Neuron (in vitro differentiated cells): ENCODE data around the gene ARSG.

Experiments
- H2AFZ ChIP-seq: one replicate; pipeline ENCODE4 v1.6.1; 2013; ENCODE audit warnings: low read depth, mild to moderate bottlenecking, inconsistent platforms, low read length, moderate library complexity
- H3K27me3 ChIP-seq: one replicate; pipeline ENCODE4 v1.6.1; 2013; ENCODE audit warnings: low read length; ENCODE audit not compliant: insufficient read depth
- H3K36me3 ChIP-seq: one replicate; pipeline ENCODE4 v1.6.1; 2013; ENCODE audit warnings: low read length; ENCODE audit not compliant: insufficient read depth
- H3K4me1 ChIP-seq: one replicate; pipeline ENCODE4 v1.6.1; 2013; ENCODE audit warnings: low read length; ENCODE audit not compliant: insufficient read depth
- H3K4me3 ChIP-seq: 2 replicates; pipeline ENCODE4 v1.5.1; 2013; ENCODE audit warnings: mild to moderate bottlenecking, low read length, moderate library complexity
- H3K9me3 ChIP-seq: one replicate; pipeline ENCODE4 v1.6.1; 2013; ENCODE audit warnings: low read length

The ARSG gene

GRCh38 chr17:68432086-68432864 lies 141.0 kb downstream of the ARSG start:
- Histone ChIP-seq H3K36me3 (peaks cover 31% of the 10 kb centered on the region), H3K9me3 (no peaks in the 10 kb centered on the region), H3K4me1 (no peaks in the 10 kb centered on the region), H2AFZ (no peak overlapping the region), H3K4me3 (no peak overlapping the region), H3K27me3 (no peaks in the 10 kb centered on the region)

- H3K27me3 ChIP-seq: no peaks in the 10 kb centered on the region
- peaks cover 31% of the 10 kb centered on the region for H3K36me3 ChIP-seq
- no peaks in the 10 kb centered on the region for H3K4me1 ChIP-seq
- H3K9me3 ChIP-seq: no peaks in the 10 kb centered on the region
- H2AFZ ChIP-seq: no peak overlapping the region
- H3K4me3 ChIP-seq: no peak overlapping the region
Measured at GRCh38 chr17:68433211-68433610, 141.9 kb downstream of the ARSG start.

DNA sequence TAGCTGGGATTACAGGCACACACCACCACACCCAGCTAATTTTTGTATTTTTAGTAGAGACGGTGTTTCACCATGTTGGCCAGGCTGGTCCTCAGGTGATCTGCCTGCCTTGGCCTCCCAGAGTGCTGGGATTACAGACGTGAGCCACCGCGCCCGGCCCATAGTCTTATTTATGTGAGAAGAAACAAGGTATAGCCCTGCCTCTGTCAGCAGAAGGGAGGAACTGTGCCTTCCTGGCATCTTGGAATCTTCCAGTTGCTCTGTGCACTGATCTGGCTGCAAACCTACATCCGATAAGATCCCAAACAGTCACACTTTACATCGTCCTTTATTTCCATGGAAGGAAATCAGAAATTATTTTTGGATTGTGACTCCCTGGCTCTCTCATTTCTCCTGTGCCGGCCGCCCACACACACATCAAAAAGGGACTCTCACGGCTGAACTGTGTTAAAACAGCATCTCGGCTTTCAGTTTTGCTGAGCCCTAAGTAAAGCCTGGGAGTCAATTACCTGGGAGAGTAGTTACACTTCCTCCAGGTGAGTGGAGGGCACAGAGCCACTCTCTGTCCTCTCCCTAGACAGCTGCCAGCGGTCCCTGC lies 142.7 kb downstream of the ARSG start:
- Histone ChIP-seq H3K4me3 (no peak overlapping the region), H3K27me3 (no peaks in the 10 kb centered on the region), H2AFZ (no peak overlapping the region), H3K9me3 (no peaks in the 10 kb centered on the region), H3K4me1 (no peaks in the 10 kb centered on the region), H3K36me3 (peaks cover 24% of the 10 kb centered on the region)

DNA sequence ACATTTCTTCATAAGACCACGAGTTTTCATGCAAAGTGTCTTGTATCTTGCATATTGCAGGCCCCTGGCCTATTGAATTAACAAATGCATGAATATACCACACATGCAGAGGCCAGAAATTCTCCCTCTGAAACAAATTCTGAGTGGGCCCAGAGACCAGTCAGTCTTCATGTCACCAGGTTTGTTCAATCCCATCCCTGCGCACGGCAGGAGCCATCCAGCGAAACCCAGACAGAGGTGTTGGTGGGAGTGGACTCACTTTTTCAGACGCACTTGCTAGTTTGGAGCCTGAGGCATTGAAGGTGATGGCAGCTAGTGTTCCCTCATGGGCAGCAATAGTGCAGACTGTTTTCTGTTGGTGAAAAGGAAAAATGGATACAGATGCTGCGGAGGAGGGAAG lies 144.1 kb downstream of the ARSG start:
- H3K36me3 ChIP-seq: peaks cover 17% of the 10 kb centered on the region
- H2AFZ ChIP-seq: no peak overlapping the region
- H3K9me3 ChIP-seq: no peaks in the 10 kb centered on the region

GRCh38 chr17:68435876-68436842 lies 144.9 kb downstream of the ARSG start:
- Histone ChIP-seq H3K27me3 (no peaks in the 10 kb centered on the region), H3K9me3 (no peaks in the 10 kb centered on the region), H2AFZ (no peak overlapping the region), H3K4me1 (no peaks in the 10 kb centered on the region), H3K36me3 (peaks cover 16% of the 10 kb centered on the region), H3K4me3 (no peak overlapping the region)

More for the DNA sequence above, 144.1 kb downstream of the ARSG start:
- Histone ChIP-seq H3K27me3 (no peaks in the 10 kb centered on the region), H3K4me1 (no peaks in the 10 kb centered on the region), H3K4me3 (no peak overlapping the region)

DNA sequence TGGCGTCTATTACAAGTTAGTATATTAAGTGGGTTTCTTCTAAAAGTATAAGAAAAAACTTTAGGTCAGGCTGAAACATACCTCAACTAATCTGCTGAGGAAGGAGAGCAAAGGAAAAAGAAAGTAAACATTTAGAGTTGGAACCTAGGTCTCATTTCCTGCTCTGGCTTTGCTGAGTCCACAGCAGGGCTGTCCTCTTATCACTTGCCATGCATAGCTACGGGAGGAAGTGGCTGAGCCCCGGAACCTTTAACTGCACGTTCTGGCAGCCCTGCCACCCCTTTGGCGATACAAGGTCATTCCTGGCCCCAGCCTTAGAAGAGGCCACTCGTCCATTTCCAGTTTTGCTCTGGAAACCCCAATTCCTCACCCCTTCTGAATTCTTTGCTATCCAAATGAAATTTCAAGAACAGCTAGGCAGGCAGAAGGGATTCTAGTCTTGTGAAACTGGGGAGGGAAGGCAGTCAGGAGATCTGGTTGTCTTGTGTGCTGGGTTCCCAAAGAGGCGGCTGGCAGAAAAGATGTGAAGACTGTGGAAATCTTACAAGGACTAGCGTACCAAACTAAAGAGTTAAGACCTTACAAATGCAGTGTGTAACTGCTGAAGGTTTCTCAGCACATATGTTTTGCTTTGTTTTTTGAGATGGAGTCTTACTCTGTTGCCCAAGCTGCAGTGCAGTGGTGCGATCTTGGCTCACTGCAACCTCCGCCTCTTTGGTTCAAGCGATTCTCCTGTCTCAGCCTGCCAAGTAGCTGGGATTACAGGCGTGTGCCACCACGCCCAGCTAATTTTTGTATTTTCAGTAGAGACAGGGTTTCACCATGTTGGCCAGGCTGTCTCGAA lies 146.9 kb downstream of the ARSG start:
- Histone ChIP-seq H3K9me3 (no peaks in the 10 kb centered on the region), H2AFZ (no peak overlapping the region), H3K4me3 (no peak overlapping the region), H3K27me3 (no peaks in the 10 kb centered on the region), H3K36me3 (peaks cover 14% of the 10 kb centered on the region), H3K4me1 (no peaks in the 10 kb centered on the region)

DNA sequence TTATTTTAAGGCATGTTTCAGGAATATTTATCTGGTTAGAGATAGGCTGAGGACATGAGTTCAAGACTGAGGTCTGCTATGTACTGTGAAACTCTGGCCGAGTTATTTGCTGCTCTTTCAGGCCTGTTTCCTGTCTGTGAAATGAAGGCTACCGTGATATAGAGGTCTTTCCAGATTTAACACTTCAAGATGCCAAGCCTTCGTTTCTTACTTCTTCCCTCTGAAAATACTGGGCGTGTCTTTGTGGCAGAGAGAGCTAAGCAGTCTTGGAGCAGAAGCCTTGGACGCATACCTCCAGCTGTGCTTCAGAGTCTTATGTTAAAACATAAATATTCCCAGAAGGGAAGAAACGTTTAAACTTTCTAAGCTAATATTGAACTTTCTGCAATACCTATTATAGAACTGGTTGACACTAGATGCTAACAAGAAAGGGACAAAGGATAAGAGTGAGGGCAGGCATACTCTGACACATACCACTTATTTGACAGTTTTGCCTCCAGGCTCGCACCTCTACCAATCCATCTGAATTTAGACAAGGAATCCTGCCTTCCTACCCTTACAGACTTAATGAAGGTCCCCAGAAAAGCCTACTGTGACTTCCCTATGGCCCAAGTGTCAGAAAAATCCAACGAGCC lies 148.5 kb downstream of the ARSG start:
- Histone ChIP-seq H3K36me3 (peaks cover 13% of the 10 kb centered on the region), H2AFZ (no peak overlapping the region), H3K27me3 (no peaks in the 10 kb centered on the region), H3K4me3 (no peak overlapping the region), H3K9me3 (no peaks in the 10 kb centered on the region), H3K4me1 (no peaks in the 10 kb centered on the region)

GRCh38 chr17:68440526-68440925 lies 149.2 kb downstream of the ARSG start:
- Histone ChIP-seq H3K4me3 (no peak overlapping the region), H3K36me3 (peaks cover 13% of the 10 kb centered on the region), H3K9me3 (no peaks in the 10 kb centered on the region), H3K4me1 (no peaks in the 10 kb centered on the region), H2AFZ (no peak overlapping the region), H3K27me3 (no peaks in the 10 kb centered on the region)

- Histone ChIP-seq H3K36me3 (peaks cover 11% of the 10 kb centered on the region), H3K4me3 (no peak overlapping the region), H3K27me3 (no peaks in the 10 kb centered on the region), H3K9me3 (no peaks in the 10 kb centered on the region), H3K4me1 (no peaks in the 10 kb centered on the region), H2AFZ (no peak overlapping the region)
Measured at GRCh38 chr17:68441070-68441770, 149.9 kb downstream of the ARSG start.

GRCh38 chr17:68443972-68444464 lies 152.7 kb downstream of the ARSG start:
- no peaks in the 10 kb centered on the region for H3K9me3 ChIP-seq
- no peak overlapping the region for H2AFZ ChIP-seq
- H3K36me3 ChIP-seq: peaks cover 17% of the 10 kb centered on the region
- no peaks in the 10 kb centered on the region for H3K4me1 ChIP-seq
- H3K4me3 ChIP-seq: no peak overlapping the region
- H3K27me3 ChIP-seq: no peaks in the 10 kb centered on the region

DNA sequence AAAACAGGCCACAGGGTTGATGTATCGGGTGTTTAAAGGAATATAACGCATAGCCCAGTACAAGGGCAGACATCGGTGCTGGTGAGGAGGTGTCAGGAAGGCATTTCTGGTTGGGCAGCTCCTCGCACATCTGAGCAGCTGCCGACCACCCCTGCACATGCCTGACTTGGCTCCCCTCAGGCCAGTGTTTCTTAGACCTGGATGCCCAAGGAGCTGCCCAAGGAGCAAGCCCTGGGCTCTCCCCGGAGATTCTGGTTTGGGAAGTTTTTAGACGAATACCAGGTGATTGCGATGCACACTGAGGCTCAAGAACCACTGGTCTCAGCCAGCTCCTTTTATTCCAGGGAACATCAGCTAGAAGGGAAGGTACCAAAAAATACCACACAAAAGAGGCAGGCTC lies 154.4 kb downstream of the ARSG start:
- Histone ChIP-seq H3K4me1 (no peaks in the 10 kb centered on the region), H3K9me3 (no peaks in the 10 kb centered on the region), H3K36me3 (peaks cover 23% of the 10 kb centered on the region), H3K27me3 (no peaks in the 10 kb centered on the region), H3K4me3 (no peak overlapping the region), H2AFZ (no peak overlapping the region)
